Stimulated activated CD8-positive, alpha-beta memory T cell treated with anti-CD3 and anti-CD28 coated beads, Interleukin-12 subunit alpha, Interleukin-12 subunit beta, amount 100 ng/mL, for 4 hours (primary cell): ENCODE results near the gene PHOSPHO1.
"Not testable (repeated sequence)": the region's sequence is repeated elsewhere in the genome, so short reads cannot be mapped to it uniquely, and the experiment has no call there.

Experiments
- DNase-seq: peaks from one replicate; pipeline ENCODE4 v3.0.0-alpha.2; 2020; ENCODE audit warnings: low read depth

Gene PHOSPHO1

GRCh38 chr17:49230636-49231562 is at the start of gene PHOSPHO1:
PHOSPHO1 (minus strand) TSS chr17:49230787; CDS start chr17:49226691, 4,096 bp downstream.
- DNase-seq = peak; percentile 79

- DNase-seq = no peak
Observed at GRCh38 chr17:49280061-49280460, 49.5 kb upstream of the PHOSPHO1 start.

GRCh38 chr17:49279263-49280015 is 48.9 kb upstream of the PHOSPHO1 start:
- DNase-seq = not testable (repeated sequence)

- DNase-seq = no peak
Observed at GRCh38 chr17:49278076-49278475, 47.5 kb upstream of the PHOSPHO1 start.

GRCh38 chr17:49277638-49278037 is 47.1 kb upstream of the PHOSPHO1 start:
- no peak for DNase-seq

GRCh38 chr17:49275981-49276380 is 45.4 kb upstream of the PHOSPHO1 start:
- not testable (repeated sequence) for DNase-seq

GRCh38 chr17:49269356-49269755 is 38.8 kb upstream of the PHOSPHO1 start:
- DNase-seq = no peak

- no peak for DNase-seq
Observed at GRCh38 chr17:49267912-49268311, 37.3 kb upstream of the PHOSPHO1 start.

- DNase-seq = no peak
Observed at GRCh38 chr17:49266233-49266632, 35.6 kb upstream of the PHOSPHO1 start.

GRCh38 chr17:49261540-49261939 is 31.0 kb upstream of the PHOSPHO1 start:
- DNase-seq = not testable (repeated sequence)

GRCh38 chr17:49260817-49261291 is 30.3 kb upstream of the PHOSPHO1 start:
- no peak for DNase-seq

GRCh38 chr17:49260011-49260816 is 29.6 kb upstream of the PHOSPHO1 start:
- DNase-seq = peak; percentile 61

- no peak for DNase-seq
Observed at GRCh38 chr17:49259663-49260010, 29.1 kb upstream of the PHOSPHO1 start.

- DNase-seq = no peak
Observed at GRCh38 chr17:49258394-49258793, 27.8 kb upstream of the PHOSPHO1 start.

- DNase-seq = no peak
Observed at GRCh38 chr17:49255125-49255524, 24.5 kb upstream of the PHOSPHO1 start.

- DNase-seq = no peak
Observed at GRCh38 chr17:49254066-49254465, 23.5 kb upstream of the PHOSPHO1 start.

- DNase-seq = no peak
Observed at GRCh38 chr17:49252148-49252695, 21.6 kb upstream of the PHOSPHO1 start.

GRCh38 chr17:49249890-49250522 is 19.4 kb upstream of the PHOSPHO1 start:
- DNase-seq = no peak

- no peak for DNase-seq
Observed at GRCh38 chr17:49249292-49249794, 18.8 kb upstream of the PHOSPHO1 start.

- DNase-seq = no peak
Observed at GRCh38 chr17:49247944-49248343, 17.4 kb upstream of the PHOSPHO1 start.

- no peak for DNase-seq
Observed at GRCh38 chr17:49244839-49245238, 14.3 kb upstream of the PHOSPHO1 start.
